Stomach (tissue), 9 donors: ENCODE results near the gene ELF2. TPM values are rescaled to one million over a fixed set of nuclear protein-coding genes. Genes with fewer than 3 reads are reported as not detected.

Source experiments
- DNase-seq, 2 donors: peaks; one replicate each; pipeline versions ENCODE4 v3.0.0 to v3.0.0-alpha.2; 2013 to 2019
- H3K27ac ChIP-seq, 5 donors: fragments of 200-600 bp in 4 of 5; sonication (generic) in 4 of 5; one replicate each; pipeline ENCODE4 v1.5.1; 2013 to 2019; ENCODE audit warnings: mild to moderate bottlenecking in 1 of 5, moderate library complexity in 1 of 5
- H3K27me3 ChIP-seq, 3 donors: fragments of 200-600 bp; sonication (generic); one replicate each; pipeline ENCODE4 v1.5.1; 2017 to 2019; ENCODE audit warnings: mixed run types in 1 of 3
- H3K36me3 ChIP-seq, 4 donors: fragments of 200-600 bp; sonication (generic); 1 replicate in 3 of 4; 2 replicates in 1 of 4; pipeline ENCODE4 v1.5.1; 2016 to 2019
- H3K4me1 ChIP-seq, 4 donors: fragments of 200-600 bp; sonication (generic); one replicate each; pipeline ENCODE4 v1.5.1; 2016 to 2019
- H3K4me3 ChIP-seq, 4 donors: fragments of 200-600 bp; sonication (generic) in 3 of 4; one replicate each; pipeline ENCODE4 v1.5.1; 2016 to 2019; ENCODE audit warnings: mild to moderate bottlenecking in 1 of 4
- H3K9me3 ChIP-seq, 4 donors: fragments of 200-600 bp; sonication (generic); one replicate each; pipeline ENCODE4 v1.5.1; 2016 to 2019
- CTCF ChIP-seq, 7 experiments: fragments of 450-650 bp in 4 of 7; fragments of 200-600 bp in 3 of 7; sonication (generic) in 3 of 7; IDR thresholded peaks; one replicate each; pipeline ENCODE4 v1.5.1; 2016 to 2019; ENCODE audit warnings: antibody characterized with exemption in 7 of 7, control low read depth in 2 of 7, mild to moderate bottlenecking in 1 of 7
- EP300 ChIP-seq: sonication (generic); formaldehyde crosslinking; IDR thresholded peaks from one replicate; pipeline ENCODE4 v1.6.1; 2017; ENCODE audit warnings: antibody characterized with exemption
- POLR2A ChIP-seq, 4 donors: fragments of 450-650 bp; IDR thresholded peaks; one replicate each; pipeline ENCODE4 v1.6.1; 2016; ENCODE audit warnings: antibody characterized with exemption in 4 of 4, control low read depth in 2 of 4, mild to moderate bottlenecking in 1 of 4, moderate library complexity in 1 of 4
- POLR2AphosphoS5 ChIP-seq, 3 donors: sonication (generic); formaldehyde crosslinking; IDR thresholded peaks; one replicate each; pipeline ENCODE4 v1.6.1; 2016; ENCODE audit warnings: antibody characterized with exemption in 3 of 3
- WGBS, 5 donors: extraction: QIAGEN DNeasy Blood & Tissue Kit in 3 of 5; methylation state at CpG; one replicate each; pipeline versions ENCODE4 v1.1.5 to v1.1.7; 2013 to 2018; 5-methylcytosine and 5-hydroxymethylcytosine counted together
- intact Hi-C: fragments of 100-400 bp; cut with DNase I; formaldehyde crosslinking; loops from one replicate; pipeline ENCODE4 v1.15.1; 2023; ENCODE audit warnings: low total_unique reads
- polyA plus RNA-seq, 3 donors: library from polyadenylated mRNA; stranded (reverse); fragments of 200-250 nt; gene quantifications; one replicate each; pipeline ENCODE4 v1.2.3, GENCODE V29; 2013
- total RNA-seq, 5 donors: library from RNA; depleted of rRNA; stranded (reverse); fragments of >200 nt; gene quantifications; one replicate each; pipeline versions ENCODE4 v1.1.0 to v1.2.3, GENCODE V29; 2014 to 2016
- donor health status: healthy with polysubstance abuse.
- donor health status: Bipolar disorder and iron deficiency.
- donor health status: healthy.

ELF2 gene
- total and polyA plus RNA-seq, 8 donors = 10.6 to 115 (median 36.5) TPM

GRCh38 chr4:139112650-139113049, 64.4 kb downstream of the ELF2 start:
- 65 to 83% (median 67%) methylated on average over 5 of the region's 5 CpGs for WGBS, 5 donors
- DNase-seq = no peak
- H3K36me3 ChIP-seq = peaks cover 8 to 40% (median 31%) of the 10 kb centered on the region in 4 donors
- intact Hi-C loops = no loop called here
- H3K4me1 ChIP-seq = no peaks in the 10 kb centered on the region
- no peak overlapping the region for H3K27ac ChIP-seq
- TF ChIP-seq POLR2AphosphoS5 (IDR thresholded peaks at IDR 0.05) (no peak), EP300 (no peak), POLR2A (IDR thresholded peaks at IDR 0.05) (no peak), CTCF (IDR thresholded peaks at IDR 0.05) (no peak)
- H3K4me3 ChIP-seq = no peak overlapping the region
- no peaks in the 10 kb centered on the region for H3K9me3 ChIP-seq
- no peaks in the 10 kb centered on the region for H3K27me3 ChIP-seq

- WGBS, 5 donors = 83 to 87% (median 86%) methylated on average over 6 of the region's 6 CpGs
- Histone ChIP-seq H3K9me3 (no peaks in the 10 kb centered on the region), H3K4me3 (no peak overlapping the region), H3K27me3 (no peaks in the 10 kb centered on the region), H3K4me1 (no peaks in the 10 kb centered on the region), H3K27ac (no peak overlapping the region), H3K36me3 (peaks cover 0 to 9% (median 7%) of the 10 kb centered on the region in 4 donors)
- TF ChIP-seq EP300 (no peak), POLR2A (IDR thresholded peaks at IDR 0.05) (no peak), POLR2AphosphoS5 (IDR thresholded peaks at IDR 0.05) (no peak), CTCF (IDR thresholded peaks at IDR 0.05) (no peak)
- no peak for DNase-seq
- intact Hi-C loops = no loop called here
Measured at GRCh38 chr4:139108567-139109128, 68.4 kb downstream of the ELF2 start.

GRCh38 chr4:139099366-139099982, 77.5 kb downstream of the ELF2 start:
- WGBS, 5 donors = 0 to 6% (median 4%) methylated on average over 2 of the region's 2 CpGs
- TF ChIP-seq POLR2AphosphoS5 (IDR thresholded peaks at IDR 0.05) = peak in 1 of 3 donors; percentile 31
- TF ChIP-seq POLR2A (IDR thresholded peaks at IDR 0.05) = no peak
- no peak for TF ChIP-seq EP300
- TF ChIP-seq CTCF (IDR thresholded peaks at IDR 0.05) = peak in 5 of 7 experiments; percentile 72 to 85 (median 79)
- H3K9me3 ChIP-seq = no peaks in the 10 kb centered on the region
- peaks cover 0 to 27% (median 5%) of the 10 kb centered on the region in 4 donors for H3K4me1 ChIP-seq
- no peaks in the 10 kb centered on the region for H3K27me3 ChIP-seq
- intact Hi-C loops = loop anchor here (10.0 kb wide), 1 partner anchor 195 kb away; no protein-coding TSS in a partner anchor
- H3K36me3 ChIP-seq = no peaks in the 10 kb centered on the region
- no peak overlapping the region for H3K27ac ChIP-seq
- H3K4me3 ChIP-seq = no peak overlapping the region
- DNase-seq = peak; percentile 69 to 95

GRCh38 chr4:139092271-139092670, 84.7 kb downstream of the ELF2 start:
- no peak for DNase-seq
- Histone ChIP-seq H3K36me3 (peaks cover 0 to 11% (median 6%) of the 10 kb centered on the region in 4 donors), H3K4me1 (no peaks in the 10 kb centered on the region), H3K4me3 (no peak overlapping the region), H3K9me3 (no peaks in the 10 kb centered on the region), H3K27ac (no peak overlapping the region), H3K27me3 (no peaks in the 10 kb centered on the region)
- intact Hi-C loops = loop anchor here (10.0 kb wide), 1 partner anchor 203 kb away; no protein-coding TSS in a partner anchor
- TF ChIP-seq POLR2AphosphoS5 (IDR thresholded peaks at IDR 0.05) (no peak), CTCF (IDR thresholded peaks at IDR 0.05) (no peak), POLR2A (IDR thresholded peaks at IDR 0.05) (no peak), EP300 (no peak)
- WGBS, 5 donors = 80 to 87% (median 85%) methylated on average over 11 to 12 of the region's 12 CpGs
